ENCODE results near the gene WBP2NL.

GRCh38 chr22:42016111-42016510 is 17.5 kb downstream of the WBP2NL start:
- TF ChIP-seq EZH2phosphoT487 (IDR thresholded peaks at IDR 0.05; ENCODE audit: low read depth) (no peak), CTCF (IDR thresholded peaks at IDR 0.05; ENCODE audit: low read depth, low read length) (no peak)

All from OCI-LY3 (cell line).